Esophagus mucosa (tissue), 1 donor: Measurements from ENCODE around the gene SUPT4H1. TPM values are rescaled to one million over a fixed set of nuclear protein-coding genes. Genes with fewer than 3 reads are reported as not detected.
"Not testable (repeated sequence)": the region's sequence is repeated elsewhere in the genome, so short reads cannot be mapped to it uniquely, and the experiment has no call there.

Source experiments
- ATAC-seq: fragments of 200-7000 bp; cut with Tn5 transposase; one replicate; pipeline ENCODE4 v1.9.1; 2020
- total RNA-seq: library from RNA; stranded (reverse); gene quantifications from one replicate; pipeline ENCODE4 v1.2.4, GENCODE V29; 2023
- donor health status: DM: yes; HTN: yes; CAD: no.

The SUPT4H1 gene
- total RNA-seq, 1 donor from 2014 or later, result 58.3 TPM

DNA sequence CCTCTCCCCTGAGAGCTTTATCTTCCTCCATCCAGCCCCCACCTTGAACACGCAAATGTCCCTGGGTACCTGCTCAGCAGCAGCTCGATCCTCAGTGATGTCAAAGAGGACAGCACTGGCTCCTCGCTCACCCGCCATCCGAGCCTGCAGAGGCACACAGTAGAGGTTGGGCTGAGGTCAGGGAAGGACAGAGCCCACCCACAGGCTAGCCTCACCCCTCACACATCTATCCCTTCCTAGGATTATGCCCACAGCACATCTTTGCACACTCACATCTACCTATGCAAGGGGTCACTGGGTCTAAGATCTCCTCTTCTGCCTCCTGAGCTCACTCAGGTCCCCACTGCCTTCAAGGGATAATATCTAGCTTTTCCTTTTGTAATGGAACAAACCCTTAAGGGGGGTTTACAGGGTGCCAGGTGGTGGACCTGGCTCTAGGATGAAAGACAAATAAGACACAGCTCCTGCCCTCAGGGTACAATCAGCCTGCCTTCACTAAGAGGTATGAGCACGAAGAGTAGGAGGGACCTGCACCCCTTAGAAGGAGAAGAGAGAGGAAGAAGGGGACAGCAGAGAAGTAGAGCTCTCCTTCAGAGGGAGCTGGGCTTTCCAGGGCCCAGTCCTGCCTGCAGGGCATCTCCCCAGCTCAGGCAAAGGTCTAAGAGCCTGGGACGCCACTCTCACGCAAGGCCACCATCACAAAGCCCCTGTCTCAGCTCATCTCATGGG is 11.6 kb upstream of the SUPT4H1 start:
- no peak for ATAC-seq

- no peak for ATAC-seq
Observed at GRCh38 chr17:58362368-58363014, 10.5 kb upstream of the SUPT4H1 start.

GRCh38 chr17:58360296-58361063 is 8.5 kb upstream of the SUPT4H1 start:
- ATAC-seq, result no peak

- no peak for ATAC-seq
Observed at GRCh38 chr17:58358408-58359172, 6.6 kb upstream of the SUPT4H1 start.

DNA sequence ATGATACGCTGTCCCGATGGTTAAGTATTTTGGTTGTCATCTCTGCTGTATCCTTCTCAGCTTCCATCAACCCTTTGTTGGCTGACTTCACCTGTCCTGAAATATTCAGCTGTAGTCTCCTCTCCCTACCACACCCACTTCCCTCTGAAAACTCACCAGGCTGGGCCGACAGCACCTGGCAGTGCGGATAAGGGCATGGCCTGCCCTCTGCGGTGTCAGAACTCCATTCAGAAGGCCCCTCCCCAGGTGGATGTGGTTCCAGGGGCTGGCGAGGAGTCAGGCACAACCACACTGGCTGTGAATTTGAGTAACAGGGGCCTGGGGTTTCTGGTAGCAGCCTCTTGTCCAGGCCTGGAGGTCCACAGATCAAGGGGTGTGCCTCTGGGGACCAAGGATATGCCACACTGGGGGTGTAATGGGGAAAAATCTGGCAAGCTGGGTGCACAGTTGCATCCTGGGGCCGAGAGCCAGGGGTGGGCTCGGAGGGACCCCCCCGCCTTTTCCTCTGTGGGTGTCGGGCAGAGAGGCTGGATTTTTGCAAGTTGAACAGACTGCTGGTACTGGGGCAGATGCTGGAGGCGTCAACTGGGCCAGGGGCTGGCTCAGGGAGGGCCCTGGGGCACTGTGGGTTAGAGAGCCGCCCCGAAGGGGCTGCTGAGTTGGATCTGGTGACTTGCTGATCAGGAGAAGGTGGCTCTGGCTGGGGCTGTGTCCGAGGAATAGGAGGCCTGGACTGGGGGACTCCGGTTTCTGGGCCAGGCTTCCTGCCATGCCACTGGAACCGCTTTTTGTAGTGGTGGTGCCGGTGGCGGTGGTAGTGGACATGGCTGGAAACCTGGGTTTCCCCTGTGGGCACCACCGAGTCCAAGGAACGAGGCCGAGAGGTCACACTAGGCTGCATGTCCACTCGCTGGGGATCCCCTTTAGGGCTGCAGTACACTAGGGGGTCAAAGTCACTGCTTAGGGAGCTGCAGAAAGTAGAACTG is 5.6 kb upstream of the SUPT4H1 start:
- peak; percentile 74 for ATAC-seq

DNA sequence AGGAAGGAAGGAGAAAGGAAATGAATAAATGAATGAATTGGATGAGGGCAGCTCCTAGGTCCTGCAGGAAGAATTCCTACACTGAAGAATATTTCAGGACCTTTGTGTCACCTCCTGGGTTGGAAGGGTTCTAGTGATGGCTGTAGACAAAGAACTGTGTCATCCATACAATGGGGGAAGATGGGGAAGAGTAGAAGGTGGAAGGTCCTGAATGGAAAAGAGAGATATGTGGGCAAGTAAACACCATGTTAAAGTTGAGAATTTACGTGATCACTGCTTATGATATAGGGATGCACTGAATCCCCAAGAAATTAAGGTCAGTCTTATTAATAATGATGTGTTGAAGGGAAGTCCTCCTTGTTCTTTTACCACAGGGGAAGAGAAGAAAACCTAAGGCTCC is 4.2 kb upstream of the SUPT4H1 start:
- no peak for ATAC-seq

- no peak for ATAC-seq
Observed at GRCh38 chr17:58354541-58355216, 2.7 kb upstream of the SUPT4H1 start.

DNA sequence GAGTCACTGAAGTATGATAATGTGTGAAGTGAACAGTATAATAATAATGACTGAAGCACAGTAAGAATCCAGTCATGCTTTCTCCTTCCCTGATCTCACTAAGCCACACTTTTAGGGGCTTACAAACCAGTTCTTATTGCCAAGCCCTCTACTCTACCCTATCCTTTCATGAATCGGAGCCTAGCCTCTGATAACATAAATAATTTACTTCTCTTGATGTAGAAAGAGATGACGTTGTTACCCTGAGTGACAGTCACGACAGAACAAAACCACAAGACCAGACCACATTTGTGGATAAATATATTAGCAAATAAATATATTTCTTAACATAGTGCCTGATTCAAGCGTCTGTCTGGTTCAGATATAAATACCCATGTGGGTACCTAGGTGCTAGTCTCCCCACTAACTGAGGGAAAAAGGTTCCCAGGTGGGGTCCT is 1.4 kb upstream of the SUPT4H1 start:
- ATAC-seq, result no peak

GRCh38 chr17:58352596-58353388 is 791 bp upstream of the SUPT4H1 start:
- ATAC-seq, result peak; percentile 17

DNA sequence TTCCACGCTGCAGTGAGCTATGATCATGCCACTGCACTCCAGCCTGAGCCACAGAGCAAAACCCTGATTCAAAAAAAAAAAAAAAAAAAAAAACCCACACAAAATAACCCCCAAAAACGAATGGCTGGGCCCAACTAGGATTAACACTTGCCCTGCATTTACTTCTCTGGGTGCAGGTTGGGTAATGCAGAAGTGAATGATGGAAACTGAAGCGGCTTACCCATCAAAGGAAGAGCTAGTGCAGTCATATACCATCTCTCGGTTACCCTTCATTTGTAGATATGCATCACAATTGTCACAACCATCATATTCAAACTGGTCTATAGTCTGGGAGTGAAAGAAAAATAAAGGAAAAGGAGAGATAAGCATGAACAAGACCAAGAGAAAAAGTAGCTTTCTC is 819 bp downstream of the SUPT4H1 start:
- ATAC-seq, result no peak

DNA sequence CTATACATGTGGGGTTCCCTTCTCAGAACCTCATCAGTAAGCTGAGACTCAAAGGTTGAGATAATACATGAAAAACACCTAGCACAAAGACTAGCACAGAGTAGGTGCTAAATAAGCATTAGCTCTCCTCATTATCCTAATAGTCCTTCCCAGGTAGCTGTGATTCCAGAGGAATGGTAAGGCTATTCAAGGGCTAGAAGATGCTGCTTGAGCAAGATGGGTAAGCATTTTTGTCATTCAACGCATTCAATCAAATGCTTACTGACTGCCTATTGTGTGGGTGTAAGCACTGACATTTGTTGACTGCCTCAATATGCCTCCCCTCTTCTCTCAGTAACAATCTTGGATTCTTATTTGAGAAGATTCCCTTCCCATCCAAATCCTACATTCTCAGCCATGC is 4.0 kb downstream of the SUPT4H1 start:
- ATAC-seq, result no peak

- no peak for ATAC-seq
Observed at GRCh38 chr17:58345500-58345899, 6.5 kb downstream of the SUPT4H1 start.

DNA sequence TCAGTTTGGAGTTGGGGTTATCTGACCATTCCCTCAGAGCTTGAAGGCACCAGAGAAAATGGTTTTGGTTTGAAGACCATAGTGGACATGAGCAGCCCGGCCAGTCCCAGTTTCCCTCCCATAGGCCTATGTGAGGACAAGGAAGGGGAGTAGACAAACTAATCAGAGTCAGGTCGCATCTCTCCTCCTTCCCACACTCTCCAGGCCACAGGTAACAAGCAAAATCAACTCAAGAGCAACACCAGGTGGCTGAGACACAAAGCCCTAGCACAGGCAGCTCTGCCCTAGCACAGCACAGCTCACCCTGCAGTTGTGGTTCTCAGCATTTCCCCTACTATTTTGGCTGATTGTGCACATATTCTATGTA is 7.2 kb downstream of the SUPT4H1 start:
- ATAC-seq, result peak; percentile 55

GRCh38 chr17:58344047-58344790 is 7.8 kb downstream of the SUPT4H1 start:
- ATAC-seq, result peak; percentile 69

- no peak for ATAC-seq
Observed at GRCh38 chr17:58343131-58343530, 8.9 kb downstream of the SUPT4H1 start.

DNA sequence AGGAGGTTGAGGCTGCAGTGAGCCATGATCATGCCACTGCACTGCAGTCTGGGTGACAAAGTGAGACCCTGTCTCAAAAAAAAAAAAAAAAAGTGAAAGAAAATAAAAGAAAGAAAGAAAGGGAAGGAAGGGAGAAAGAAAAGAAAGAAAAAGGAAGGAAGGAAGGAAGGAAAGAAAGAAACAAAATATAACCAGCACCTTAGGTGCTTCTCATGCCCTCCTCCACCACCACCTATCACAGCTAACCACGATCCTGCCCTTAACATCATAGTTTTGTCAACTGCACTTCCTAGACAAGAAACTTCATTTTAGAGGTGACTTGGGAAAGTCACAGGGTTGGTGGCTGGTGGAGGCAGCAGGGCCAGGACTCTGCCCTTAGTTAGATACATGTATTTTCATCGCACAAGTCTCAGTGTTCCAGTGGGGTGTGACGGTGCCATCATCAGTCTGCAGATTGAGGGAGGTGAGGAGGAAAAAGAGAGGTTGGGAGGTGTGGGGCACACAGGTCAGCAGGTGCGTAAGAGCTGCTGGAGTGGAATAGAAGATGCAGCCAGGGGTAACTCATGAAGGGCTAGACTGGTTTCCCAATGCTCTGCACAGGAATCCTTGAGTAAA is 10.0 kb downstream of the SUPT4H1 start:
- ATAC-seq, result no peak

- not testable (repeated sequence) for ATAC-seq
Observed at GRCh38 chr17:58341136-58341860, 10.7 kb downstream of the SUPT4H1 start.

DNA sequence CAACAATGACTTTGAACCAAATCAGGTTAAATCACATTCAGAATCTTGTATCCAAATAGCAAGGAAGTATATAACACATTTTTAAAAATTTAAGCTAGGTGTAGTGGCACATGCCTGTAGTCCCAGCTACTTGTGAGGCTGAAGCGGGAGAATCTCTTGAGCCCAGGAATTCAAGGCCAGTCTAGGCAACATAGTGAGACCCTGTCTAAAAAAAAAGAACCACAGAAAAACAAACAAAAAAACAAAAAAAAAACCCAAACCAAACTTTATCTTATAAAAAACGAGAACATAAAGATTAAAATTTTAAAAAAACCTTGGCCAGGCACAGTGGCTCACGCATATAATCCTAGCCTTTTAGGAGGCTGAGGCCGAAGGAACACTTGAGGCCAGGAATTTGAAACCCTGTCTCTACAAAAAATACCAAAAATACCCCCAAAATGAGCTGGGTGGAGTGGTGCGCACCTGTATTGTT is 11.6 kb downstream of the SUPT4H1 start:
- no peak for ATAC-seq
